HG03457 (cell line): Measurements from ENCODE around the gene CEP55.

ENCODE experiments used
- ATAC-seq: cut with Tn5 transposase; IDR thresholded peaks from one replicate; pipeline ENCODE4 v1.9.1; 2021; ENCODE audit warnings: moderate number of reproducible peaks; ENCODE audit not compliant: unreplicated experiment

Gene CEP55

GRCh38 chr10:93468461-93469213 lies 27.8 kb upstream of the CEP55 start:
- ATAC-seq = no peak

DNA sequence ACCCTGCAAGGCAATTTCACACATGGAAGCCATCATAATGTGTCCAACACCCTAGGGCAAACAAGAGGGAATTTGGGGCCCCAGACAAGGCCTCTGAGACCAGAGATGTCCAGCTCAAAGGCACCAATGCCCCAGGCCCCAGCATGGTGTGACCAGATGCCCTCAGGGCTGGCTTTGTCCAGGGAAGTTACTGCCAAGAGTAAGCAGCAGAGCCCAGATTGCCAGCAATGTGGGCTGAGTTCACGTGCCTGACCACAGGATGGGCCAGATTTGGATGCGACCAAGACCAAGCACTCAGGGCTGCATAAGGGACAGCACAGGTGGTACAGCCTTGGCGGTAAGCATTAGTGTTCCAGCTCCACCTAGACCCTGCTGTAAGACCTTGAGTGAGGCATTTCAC lies 27.0 kb upstream of the CEP55 start:
- ATAC-seq = no peak

DNA sequence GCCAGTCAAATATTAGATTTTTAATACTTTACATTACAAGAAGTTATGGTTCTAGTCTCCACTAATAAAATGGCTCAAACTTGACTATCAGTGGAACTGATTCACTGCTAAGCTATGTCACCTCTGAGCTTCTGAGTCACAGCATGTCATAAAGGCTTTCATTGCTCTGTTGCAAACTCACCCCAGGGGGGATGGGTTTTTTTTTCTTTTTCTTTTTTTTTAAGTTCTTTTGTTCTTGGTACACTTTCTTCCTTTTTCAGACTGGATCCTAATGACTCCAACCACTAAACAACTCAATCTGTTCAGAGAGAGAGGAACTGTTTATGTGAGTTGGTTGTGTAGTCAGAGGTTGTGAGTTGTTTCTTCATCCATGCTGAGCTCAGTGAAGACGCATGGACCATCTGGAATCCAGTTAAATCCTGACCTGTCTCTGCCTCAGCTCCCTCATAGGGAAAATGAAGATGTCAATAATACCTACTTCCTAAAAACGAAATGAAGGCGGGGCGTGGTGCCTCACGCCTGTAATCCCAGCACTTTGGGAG lies 25.2 kb upstream of the CEP55 start:
- ATAC-seq = no peak

DNA sequence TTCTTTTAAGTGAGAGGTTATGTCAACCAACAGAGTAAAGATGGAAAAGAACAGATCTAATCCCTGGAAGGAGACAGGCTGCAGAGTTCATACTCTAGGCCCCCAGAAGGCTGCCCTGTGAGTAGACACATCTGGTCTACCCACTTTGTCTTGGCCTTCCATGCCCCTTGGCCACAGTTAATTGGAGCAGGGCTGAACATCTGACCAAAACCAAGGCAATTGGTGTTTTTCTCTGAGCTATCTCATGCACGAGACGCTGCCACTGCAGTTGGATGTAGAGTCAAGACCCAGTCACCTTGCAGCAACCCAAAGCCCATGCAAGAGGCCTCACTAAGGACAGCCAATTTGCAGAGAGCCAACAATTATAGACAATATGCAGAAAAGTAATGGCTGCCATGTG lies 23.3 kb upstream of the CEP55 start:
- ATAC-seq = no peak

DNA sequence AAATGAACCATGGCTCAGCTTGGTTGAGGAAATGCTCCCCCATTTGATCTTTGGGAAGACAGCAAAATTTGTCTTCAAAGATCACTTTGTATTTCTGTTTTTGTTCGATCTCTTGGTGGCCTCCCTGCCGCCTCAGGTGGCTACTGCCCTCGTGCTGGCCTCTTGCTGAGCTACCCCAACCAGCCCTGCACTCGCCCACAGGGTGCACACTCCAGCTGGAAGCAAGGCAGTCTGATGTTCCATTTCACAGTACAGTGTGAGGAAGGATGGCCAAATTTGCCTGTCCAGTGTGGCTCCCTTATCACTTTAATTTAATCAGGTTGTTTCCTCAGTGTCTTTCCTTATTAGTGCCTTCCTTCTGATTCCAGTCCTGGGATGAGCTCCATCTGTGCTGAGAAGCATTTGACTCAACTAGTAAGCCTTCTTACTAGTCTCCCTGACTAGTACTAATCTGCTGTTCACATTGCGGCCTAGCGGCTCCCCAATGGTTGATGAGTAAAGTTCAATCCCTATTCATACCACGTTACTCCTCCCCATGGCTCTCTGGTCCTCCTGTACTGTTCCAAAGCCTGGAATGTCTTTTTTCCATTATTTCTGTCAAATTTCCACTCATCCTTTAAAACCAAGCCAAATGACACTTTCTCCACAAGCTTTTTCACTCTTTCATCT lies 22.5 kb upstream of the CEP55 start:
- ATAC-seq = no peak

GRCh38 chr10:93475227-93475626 lies 21.2 kb upstream of the CEP55 start:
- ATAC-seq = no peak

DNA sequence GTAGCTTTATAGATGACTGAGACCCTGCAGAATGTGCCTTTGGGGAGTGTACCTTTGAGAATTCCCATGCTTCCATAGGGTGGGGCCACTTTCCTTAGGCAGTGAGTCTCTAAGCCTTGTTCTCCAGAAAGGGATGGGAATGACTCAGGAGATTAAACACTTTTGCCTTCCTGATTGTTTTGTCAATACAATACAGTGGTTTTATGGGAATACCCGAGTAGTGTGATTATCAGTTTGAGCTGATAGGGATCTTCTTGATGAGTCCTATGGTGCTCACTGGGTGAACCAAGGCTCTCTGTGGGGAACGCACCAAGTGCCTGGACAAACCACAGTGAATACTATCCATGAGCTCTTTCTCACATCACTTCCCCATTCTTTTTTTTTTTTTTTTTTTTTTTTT lies 20.5 kb upstream of the CEP55 start:
- no peak for ATAC-seq

- no peak for ATAC-seq
Measured at GRCh38 chr10:93476756-93477155, 19.7 kb upstream of the CEP55 start.

- no peak for ATAC-seq
Measured at GRCh38 chr10:93478873-93479272, 17.5 kb upstream of the CEP55 start.

DNA sequence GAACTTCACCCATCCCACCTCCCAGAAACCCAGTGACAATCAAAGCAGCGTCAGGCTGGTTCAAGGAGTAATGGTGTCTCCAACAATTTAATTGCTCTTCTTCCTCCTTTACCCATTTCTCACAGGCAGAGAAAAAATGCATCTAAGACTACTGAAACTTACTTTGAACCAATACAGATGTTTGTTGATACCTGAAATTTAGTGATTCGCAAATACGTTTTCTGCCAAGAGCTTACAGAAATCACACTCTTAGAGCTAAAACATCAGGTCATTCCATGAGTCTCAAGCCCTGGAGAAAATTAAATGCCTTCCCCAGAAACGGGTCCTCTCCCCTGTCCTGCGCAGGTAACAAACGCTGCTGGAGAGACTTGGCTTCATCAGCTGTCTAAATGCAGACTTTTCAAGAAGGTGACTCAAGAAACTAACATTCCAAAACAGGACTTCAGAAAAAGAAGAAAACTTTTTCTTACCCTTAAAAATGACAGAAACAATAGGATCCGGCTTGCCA lies 14.7 kb upstream of the CEP55 start:
- no peak for ATAC-seq

DNA sequence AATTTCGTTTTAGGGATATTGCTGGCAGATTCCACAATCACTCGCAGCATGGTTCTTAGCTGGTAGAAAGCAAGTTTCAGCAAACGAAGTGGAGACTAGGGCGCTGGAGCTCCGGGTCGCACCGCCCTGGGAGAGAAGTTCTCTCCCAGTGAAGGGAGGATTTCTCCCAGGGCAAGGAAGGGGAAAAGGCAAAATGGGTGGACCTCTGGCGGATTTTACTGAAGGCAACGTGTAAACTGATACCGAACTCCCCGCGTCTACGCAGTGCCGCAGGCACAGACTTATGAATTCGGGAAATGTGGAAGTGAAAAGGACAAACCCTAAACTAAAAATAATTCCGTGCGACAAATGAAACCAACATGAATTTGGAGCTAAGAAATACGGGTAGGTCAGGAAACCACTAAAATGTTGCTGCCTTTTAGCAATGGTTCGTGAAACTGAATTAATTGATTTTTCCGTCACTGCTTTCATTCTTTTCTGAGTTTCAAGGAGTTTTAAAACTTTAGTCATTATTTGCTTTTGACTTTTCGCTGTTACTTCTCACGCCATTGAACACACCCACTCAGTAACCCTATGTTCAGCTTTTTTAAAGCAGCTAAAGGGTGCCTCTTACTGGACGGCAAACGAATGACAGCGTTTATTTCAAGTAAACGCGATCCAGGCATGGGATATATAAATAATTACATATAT lies 14.1 kb upstream of the CEP55 start, which contains the start of gene MYOF:
Gene MYOF, minus strand, starts transcription at position 190 of the 690 bp plus-strand sequence. Its CDS starts 140 bp downstream, at position 50.
- peak; percentile 55 for ATAC-seq

DNA sequence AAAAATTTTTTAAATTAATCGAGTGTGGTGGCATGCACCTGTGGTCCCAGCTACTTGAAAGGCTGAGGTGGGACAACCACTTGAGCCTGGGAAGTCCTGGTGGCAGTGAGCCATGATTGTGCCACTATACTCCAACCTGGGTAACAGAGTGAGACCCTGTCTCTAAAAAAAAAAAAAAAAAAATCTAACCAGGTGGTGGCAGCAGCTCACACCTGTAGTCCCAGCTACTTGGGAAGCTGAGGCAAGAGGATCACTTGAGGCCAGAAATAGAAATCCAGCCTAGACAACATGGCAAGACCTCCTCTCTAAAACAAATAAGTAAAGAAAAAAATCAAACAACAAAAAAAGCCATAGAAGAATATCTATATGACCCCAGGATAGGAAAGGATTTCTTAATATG lies 10.7 kb upstream of the CEP55 start:
- no peak for ATAC-seq

DNA sequence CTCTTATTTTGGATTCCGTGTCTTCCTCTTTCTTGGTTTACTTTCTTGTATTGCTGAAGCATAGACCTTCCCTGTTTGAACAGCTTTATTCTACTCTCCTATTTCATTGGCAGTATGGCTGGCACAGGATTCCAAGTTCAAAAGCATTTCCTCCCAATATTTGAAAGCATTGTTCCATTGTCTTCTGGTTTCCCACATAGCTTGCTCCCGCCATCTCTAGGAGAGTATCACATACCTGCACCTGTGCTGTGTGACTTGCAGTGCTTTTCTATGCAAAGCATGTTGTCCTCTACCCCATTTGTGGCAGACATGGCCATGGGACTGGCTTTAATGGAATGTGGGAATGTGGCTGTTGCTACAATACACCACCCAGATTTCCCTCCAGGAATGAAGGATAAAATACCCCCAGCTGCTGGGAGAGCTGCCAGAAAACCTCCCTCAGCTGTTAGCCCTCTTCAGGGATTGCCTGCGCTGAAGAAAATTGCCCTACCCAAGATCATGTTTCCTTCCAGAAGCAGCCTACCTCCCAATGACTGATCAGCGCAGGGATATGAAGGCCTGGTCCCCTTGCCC lies 7.4 kb upstream of the CEP55 start:
- no peak for ATAC-seq

DNA sequence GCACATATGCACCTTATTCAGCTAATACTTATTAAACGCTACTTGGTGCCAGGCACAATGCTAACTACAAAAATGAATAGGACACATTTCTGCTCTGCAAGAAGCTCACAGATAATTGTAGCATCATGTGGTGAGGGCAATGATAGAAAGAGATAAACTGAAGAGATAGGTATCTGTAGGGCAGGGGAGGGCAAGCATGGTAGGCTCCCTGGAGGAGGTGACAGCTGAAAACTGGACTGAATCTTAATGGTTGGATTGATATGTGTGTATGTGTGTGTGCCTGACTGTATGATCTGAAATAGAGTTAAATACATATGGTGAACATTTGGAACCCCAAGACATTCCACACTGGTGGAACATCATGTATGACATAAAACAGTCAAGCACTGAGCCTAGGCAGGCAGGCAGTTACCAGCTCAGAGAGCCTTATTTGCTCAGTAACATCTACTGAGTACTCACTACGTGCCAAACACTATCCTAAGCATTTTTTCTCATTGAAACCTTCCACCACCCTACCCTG lies 4.8 kb upstream of the CEP55 start:
- ATAC-seq = no peak

DNA sequence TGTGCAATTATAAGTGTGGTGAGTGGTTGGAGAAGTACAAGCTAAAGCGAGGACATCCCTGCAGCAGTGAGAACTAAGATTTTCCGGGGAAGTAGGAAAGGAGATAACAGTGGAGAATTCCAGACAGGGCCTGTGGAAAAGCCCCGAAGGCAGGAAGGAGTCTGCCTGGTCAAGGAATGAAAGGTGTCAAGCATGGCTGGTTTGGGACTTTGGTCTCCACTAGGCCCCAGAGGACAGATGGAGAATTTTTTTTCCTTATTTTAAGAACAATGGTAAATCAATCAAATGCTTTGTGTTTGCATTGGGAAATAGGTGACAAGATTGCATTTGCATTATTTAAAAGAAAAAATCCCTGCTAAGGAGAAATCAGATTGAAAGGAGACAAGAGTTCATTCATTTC lies 3.2 kb upstream of the CEP55 start:
- ATAC-seq = no peak

GRCh38 chr10:93494494-93494893 lies 1.9 kb upstream of the CEP55 start:
- ATAC-seq = no peak

DNA sequence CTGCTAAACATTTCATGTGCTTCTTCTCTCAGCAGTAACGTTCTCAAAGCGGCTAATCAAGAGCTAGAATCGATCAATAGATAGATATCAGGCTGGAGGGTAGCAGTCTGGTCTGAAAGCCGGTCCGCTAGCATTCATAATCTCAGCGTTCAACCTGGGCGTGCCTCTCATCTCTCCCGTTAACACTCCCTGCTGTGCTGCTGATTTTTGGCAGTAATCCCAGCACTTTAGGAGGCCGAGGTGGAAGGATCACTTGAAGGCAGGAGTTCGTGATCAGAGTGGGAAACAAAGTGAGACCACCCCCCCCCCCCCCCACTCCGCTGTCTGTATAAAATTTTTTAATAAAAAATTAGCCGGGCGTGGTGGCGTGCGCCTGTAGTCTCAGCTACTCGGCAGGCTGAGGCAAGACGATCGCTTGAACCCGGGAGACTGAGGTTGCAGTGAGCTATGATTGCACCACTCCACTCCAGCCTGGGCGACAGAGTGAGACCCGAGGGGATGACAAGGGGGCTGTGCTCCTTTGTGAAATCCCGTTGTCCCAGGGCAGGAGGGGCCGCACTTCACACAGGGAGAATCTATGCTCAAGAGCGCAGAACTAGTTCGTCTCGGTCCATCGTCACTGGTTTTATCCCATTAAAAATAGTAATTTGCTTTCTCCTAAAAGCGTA lies 624 bp upstream of the CEP55 start:
- ATAC-seq = peak; percentile 2

DNA sequence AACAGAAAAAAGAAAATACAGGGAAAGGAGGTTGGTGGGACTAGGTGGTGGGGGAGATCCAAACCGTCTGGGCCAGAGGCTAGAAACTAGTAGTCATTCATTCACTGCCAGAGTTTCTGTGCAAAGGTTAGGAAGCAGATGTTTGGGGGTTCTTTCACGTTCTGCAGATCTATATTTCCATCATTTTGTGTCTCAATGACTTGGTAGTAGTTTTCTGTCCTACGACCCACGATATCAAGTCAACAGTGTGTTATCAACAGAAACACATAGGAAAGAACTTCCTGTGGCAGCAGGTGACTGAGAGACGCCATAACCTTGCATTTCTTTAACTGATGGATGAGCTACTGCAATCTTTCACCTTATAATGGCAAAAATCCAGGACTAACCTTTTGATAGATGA lies 1.8 kb downstream of the CEP55 start:
- ATAC-seq = no peak

DNA sequence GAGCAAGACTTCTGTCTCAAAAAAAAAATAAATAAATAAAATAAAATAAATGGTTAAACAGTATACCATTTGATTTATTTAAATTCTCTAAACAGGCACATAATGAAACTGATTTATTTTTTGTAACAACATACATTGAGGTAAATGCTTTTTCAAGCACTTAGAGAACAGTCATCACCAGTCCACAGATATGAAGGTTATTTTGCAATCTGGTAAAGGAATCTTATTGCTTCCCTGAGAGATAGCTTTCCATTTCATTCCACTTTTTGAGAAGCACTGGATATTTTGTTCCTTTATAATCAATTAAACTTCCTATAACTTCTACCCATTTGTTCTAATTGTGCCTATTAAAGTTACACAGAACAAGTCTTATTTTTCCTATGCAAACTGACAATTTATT lies 5.2 kb downstream of the CEP55 start:
- ATAC-seq = no peak

DNA sequence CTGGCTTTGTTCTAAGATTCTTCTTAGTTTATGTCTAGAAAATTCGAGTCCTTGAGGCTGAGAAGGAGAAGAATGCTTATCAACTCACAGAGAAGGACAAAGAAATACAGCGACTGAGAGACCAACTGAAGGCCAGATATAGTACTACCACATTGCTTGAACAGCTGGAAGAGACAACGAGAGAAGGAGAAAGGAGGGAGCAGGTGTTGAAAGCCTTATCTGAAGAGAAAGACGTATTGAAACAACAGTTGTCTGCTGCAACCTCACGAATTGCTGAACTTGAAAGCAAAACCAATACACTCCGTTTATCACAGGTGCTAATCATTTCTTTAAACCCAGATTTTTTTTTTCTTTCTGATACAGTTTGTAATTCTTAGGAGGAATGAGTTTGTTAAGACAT lies 6.7 kb downstream of the CEP55 start:
- ATAC-seq = no peak
